Thyroid gland (tissue), 4 donors: ENCODE results near the gene C6orf120.

Experiments
- POLR2A ChIP-seq, 2 donors: fragments of 450-650 bp; IDR thresholded peaks; one replicate each; pipeline ENCODE4 v1.6.1; 2017; ENCODE audit warnings: antibody characterized with exemption in 2 of 2, mild to moderate bottlenecking in 2 of 2, moderate library complexity in 1 of 2
- TF ChIP-seq, protein P1 (sequence below), 6 experiments: fragments of 200-600 bp in 3 of 6; fragments of 450-650 bp in 3 of 6; sonication (generic) in 3 of 6; IDR thresholded peaks; one replicate each; pipeline ENCODE4 v1.5.1; 2016 to 2019; ENCODE audit warnings: antibody characterized with exemption in 6 of 6, mild to moderate bottlenecking in 2 of 6, inconsistent platforms in 1 of 6, moderate library complexity in 1 of 6

DNA sequence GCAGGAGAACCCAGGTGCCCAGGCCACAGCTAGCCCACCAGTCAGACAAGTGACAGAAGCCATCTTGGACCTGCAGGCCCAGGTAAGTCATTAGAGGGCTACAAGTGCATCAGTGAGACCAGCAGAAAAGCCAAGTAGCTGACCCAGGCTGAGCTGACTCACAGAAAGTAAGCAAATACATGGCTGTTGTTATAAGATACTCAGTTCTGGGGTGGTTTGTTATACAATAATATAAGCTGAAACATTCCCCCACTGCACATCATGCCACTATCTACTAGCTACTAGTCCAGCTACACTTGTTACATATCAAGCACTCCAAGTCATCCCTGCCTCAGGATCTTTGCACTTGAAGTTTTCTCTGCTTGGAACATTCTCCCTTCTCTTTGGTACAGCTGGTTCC is 39.4 kb downstream of the C6orf120 start:
- TF ChIP-seq POLR2A (IDR thresholded peaks at IDR 0.05) = no peak
- TF ChIP-seq, protein P1, sequence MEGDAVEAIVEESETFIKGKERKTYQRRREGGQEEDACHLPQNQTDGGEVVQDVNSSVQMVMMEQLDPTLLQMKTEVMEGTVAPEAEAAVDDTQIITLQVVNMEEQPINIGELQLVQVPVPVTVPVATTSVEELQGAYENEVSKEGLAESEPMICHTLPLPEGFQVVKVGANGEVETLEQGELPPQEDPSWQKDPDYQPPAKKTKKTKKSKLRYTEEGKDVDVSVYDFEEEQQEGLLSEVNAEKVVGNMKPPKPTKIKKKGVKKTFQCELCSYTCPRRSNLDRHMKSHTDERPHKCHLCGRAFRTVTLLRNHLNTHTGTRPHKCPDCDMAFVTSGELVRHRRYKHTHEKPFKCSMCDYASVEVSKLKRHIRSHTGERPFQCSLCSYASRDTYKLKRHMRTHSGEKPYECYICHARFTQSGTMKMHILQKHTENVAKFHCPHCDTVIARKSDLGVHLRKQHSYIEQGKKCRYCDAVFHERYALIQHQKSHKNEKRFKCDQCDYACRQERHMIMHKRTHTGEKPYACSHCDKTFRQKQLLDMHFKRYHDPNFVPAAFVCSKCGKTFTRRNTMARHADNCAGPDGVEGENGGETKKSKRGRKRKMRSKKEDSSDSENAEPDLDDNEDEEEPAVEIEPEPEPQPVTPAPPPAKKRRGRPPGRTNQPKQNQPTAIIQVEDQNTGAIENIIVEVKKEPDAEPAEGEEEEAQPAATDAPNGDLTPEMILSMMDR (IDR thresholded peaks at IDR 0.05) = no peak
